Naive B cell (primary cell): ENCODE data around the gene HYDIN. TPM values are rescaled to one million over a fixed set of nuclear protein-coding genes. Genes with fewer than 3 reads are reported as not detected.
"Not testable (repeated sequence)": the region's sequence is repeated elsewhere in the genome, so short reads cannot be mapped to it uniquely, and the experiment has no call there.

ENCODE experiments used
- ATAC-seq, 2 donors: fragments of 150-1000 bp; cut with Tn5 transposase; 2 replicates each; pipeline ENCODE4 v1.10.0; 2021; ENCODE audit warnings: low read depth in 2 of 2, mild to moderate bottlenecking in 2 of 2, moderate library complexity in 2 of 2
- DNase-seq: peaks from one replicate; pipeline ENCODE4 v3.0.0; 2022
- H3K27ac Mint-ChIP-seq, 6 donors: one replicate each; pipeline ENCODE4 v1.8.0; 2020 to 2022; ENCODE audit warnings: mild to moderate bottlenecking in 6 of 6, mixed read lengths in 6 of 6, moderate library complexity in 5 of 6, inconsistent platforms in 2 of 6
- H3K27me3 Mint-ChIP-seq, 3 donors: one replicate each; pipeline ENCODE4 v1.8.0; 2021 to 2022; ENCODE audit warnings: mixed read lengths in 3 of 3, mild to moderate bottlenecking in 1 of 3
- H3K36me3 Mint-ChIP-seq, 2 donors: one replicate each; pipeline ENCODE4 v1.8.0; 2020 to 2022; ENCODE audit warnings: mixed read lengths in 2 of 2, inconsistent platforms in 1 of 2, mild to moderate bottlenecking in 1 of 2
- H3K4me1 Mint-ChIP-seq, 3 donors: one replicate each; pipeline ENCODE4 v1.8.0; 2020 to 2022; ENCODE audit warnings: mixed read lengths in 3 of 3, inconsistent platforms in 1 of 3, mild to moderate bottlenecking in 1 of 3, moderate library complexity in 1 of 3
- H3K4me3 Mint-ChIP-seq, 8 donors: one replicate each; pipeline ENCODE4 v1.8.0; 2020 to 2022; ENCODE audit warnings: mild to moderate bottlenecking in 8 of 8, mixed read lengths in 8 of 8, moderate library complexity in 8 of 8, inconsistent platforms in 2 of 8
- H3K9me3 Mint-ChIP-seq, 7 donors: one replicate each; pipeline ENCODE4 v1.8.0; 2020 to 2022; ENCODE audit warnings: mixed read lengths in 7 of 7, mild to moderate bottlenecking in 5 of 7, inconsistent platforms in 2 of 7, moderate library complexity in 1 of 7
- polyA plus RNA-seq, 6 donors: library from polyadenylated mRNA; unstranded; fragments of 300-500 nt; fragmentation: Illumina TruSeq; gene quantifications; one replicate each; pipeline ENCODE4 v1.2.3, GENCODE V29; 2021; ENCODE audit warnings: low read depth in 6 of 6

HYDIN gene
- polyA plus RNA-seq, 6 donors from 2014 or later, result 0.23 TPM; not detected in 5

GRCh38 chr16:70987019-70987715 lies 243.4 kb downstream of the HYDIN start:
- not testable (repeated sequence) for H3K4me3 Mint-ChIP-seq

GRCh38 chr16:70984675-70985074 lies 245.8 kb downstream of the HYDIN start:
- ATAC-seq, H3K4me3 Mint-ChIP-seq, H3K27ac Mint-ChIP-seq, DNase-seq, H3K4me1 Mint-ChIP-seq, H3K27me3 Mint-ChIP-seq, H3K9me3 Mint-ChIP-seq, H3K36me3 Mint-ChIP-seq: not testable (repeated sequence)

More at GRCh38 chr16:70987019-70987715, 243.4 kb downstream of the HYDIN start:
- DNase-seq, H3K4me1 Mint-ChIP-seq, H3K27me3 Mint-ChIP-seq, H3K9me3 Mint-ChIP-seq, H3K36me3 Mint-ChIP-seq, H3K27ac Mint-ChIP-seq: not testable (repeated sequence)
- peak; percentile 47 to 64 for ATAC-seq

- not testable (repeated sequence) for H3K27me3 Mint-ChIP-seq, H3K27ac Mint-ChIP-seq, H3K4me1 Mint-ChIP-seq, H3K4me3 Mint-ChIP-seq, ATAC-seq, H3K9me3 Mint-ChIP-seq, DNase-seq, H3K36me3 Mint-ChIP-seq
Observed at GRCh38 chr16:70968332-70968731, 262.2 kb downstream of the HYDIN start.

DNA sequence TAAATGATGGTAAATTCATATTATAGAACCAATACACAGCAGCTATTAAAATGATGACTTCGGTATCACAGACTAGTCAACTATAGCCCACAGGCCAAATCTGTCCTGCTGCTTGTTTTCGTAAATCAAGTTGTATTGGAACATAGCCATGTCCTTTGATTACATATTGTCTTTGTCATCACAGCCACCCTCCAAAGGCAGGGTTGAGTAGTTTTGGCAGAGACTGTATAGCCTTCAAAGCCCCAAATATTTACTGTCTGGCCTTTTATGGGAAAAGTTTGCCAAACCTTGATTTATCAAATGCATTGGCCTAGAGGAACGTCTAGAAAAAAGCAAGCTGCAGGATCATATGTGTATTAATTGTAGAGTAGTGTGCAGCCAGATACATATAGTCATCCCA lies 270.4 kb downstream of the HYDIN start:
- H3K4me3 Mint-ChIP-seq, ATAC-seq, H3K9me3 Mint-ChIP-seq, H3K36me3 Mint-ChIP-seq, H3K27ac Mint-ChIP-seq, H3K27me3 Mint-ChIP-seq, H3K4me1 Mint-ChIP-seq, DNase-seq: not testable (repeated sequence)

GRCh38 chr16:70954922-70955321 lies 275.6 kb downstream of the HYDIN start:
- H3K27ac Mint-ChIP-seq, H3K9me3 Mint-ChIP-seq, ATAC-seq, DNase-seq, H3K36me3 Mint-ChIP-seq, H3K4me3 Mint-ChIP-seq, H3K4me1 Mint-ChIP-seq: not testable (repeated sequence)
- peaks cover 0 to 12% (median 11%) of the 10 kb centered on the region in 3 donors for H3K27me3 Mint-ChIP-seq

DNA sequence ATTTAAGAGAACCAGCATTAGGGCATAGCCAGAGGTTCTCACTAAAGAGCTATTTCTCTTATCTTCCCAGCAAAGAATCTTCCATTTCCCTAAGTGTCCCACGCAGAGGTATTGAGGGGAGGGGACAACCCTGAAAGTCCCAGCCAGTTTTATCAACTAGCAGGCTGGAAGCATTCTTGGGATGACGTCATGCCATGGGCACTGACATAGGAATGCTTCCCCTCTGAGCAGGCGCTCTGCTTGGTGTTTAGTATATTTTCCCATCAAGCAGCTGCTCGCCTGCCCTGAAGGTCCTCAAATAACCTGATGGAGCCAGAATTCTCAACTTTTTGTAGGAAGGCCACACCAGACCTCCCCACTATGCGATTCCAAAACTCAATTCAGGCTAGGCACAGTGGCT lies 276.7 kb downstream of the HYDIN start:
- not testable (repeated sequence) for DNase-seq, H3K36me3 Mint-ChIP-seq, H3K27ac Mint-ChIP-seq, H3K4me3 Mint-ChIP-seq, H3K9me3 Mint-ChIP-seq, H3K4me1 Mint-ChIP-seq, ATAC-seq
- peaks cover 0 to 12% (median 11%) of the 10 kb centered on the region in 3 donors for H3K27me3 Mint-ChIP-seq

GRCh38 chr16:70943551-70943950 lies 287.0 kb downstream of the HYDIN start:
- not testable (repeated sequence) for H3K27me3 Mint-ChIP-seq, H3K36me3 Mint-ChIP-seq

DNA sequence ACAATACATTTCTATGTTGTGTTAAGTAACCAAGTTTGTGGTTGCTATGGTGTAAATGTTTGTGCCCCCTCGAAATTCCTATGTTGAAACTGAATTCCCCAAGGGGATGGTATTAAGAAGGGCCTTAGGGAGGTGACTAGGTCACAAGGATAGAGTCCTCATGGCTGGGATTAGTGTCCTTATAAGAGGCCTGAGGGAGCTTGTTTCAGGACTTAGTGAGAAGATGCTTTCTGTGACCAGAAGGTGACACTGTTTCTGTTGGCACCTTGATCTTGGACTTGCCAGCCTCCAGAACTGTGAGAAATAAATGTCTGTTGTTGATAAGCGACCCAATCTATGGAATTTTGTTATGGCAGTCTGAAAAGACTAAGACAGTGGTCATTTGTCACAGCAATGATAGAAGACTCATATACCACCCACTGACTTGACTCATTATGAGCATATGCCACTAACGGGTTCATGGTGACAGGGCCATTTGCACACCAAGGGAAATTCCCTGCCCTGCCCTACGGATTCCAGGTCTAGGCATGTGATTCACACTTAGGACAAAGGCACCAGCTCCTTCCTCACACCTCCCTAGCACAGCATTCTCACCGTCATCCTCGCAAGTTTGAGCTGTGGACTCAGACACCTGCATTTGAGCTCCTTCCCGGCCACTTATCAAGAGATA lies 290.7 kb downstream of the HYDIN start:
- not testable (repeated sequence) for H3K36me3 Mint-ChIP-seq, H3K27me3 Mint-ChIP-seq, DNase-seq, H3K4me3 Mint-ChIP-seq, H3K4me1 Mint-ChIP-seq, ATAC-seq, H3K27ac Mint-ChIP-seq, H3K9me3 Mint-ChIP-seq

More at GRCh38 chr16:70943551-70943950, 287.0 kb downstream of the HYDIN start:
- not testable (repeated sequence) for H3K4me3 Mint-ChIP-seq, H3K9me3 Mint-ChIP-seq, H3K4me1 Mint-ChIP-seq, DNase-seq, H3K27ac Mint-ChIP-seq, ATAC-seq

DNA sequence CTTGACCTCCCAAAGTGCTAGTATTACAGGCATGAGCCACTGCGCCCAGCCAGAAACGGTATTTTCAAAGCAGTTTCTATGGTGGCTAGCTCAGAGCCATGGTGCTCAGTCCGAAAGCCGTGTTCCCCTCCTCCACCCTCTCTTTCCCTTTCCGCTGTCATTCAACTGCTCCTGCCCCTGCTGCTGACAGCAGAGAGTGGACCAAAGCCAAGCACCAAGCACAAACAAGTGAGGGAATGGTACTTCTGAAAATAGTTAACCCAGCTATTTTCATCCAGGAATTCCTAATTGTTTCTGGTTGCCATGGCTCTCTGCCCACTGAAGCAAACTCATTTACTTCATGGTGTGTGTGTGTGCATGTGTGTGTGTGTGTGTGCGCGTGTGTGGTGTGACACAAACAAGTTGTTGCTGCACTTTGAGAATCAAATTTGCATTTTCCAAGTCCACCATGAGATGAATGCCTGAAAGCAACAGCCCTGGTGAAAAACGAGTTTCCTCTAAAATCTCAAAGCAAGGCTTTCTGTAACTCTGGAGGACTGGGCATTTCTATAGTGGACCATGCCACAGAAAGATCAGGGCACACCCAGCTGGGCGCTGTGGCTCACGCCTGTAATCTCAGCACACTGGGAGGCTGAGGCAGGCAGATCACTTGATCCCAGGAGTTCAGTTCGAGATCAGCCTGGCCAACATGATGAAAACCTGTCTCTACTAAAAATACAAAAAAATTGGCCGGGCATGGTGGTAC lies 293.6 kb downstream of the HYDIN start:
- DNase-seq, H3K4me3 Mint-ChIP-seq, H3K27me3 Mint-ChIP-seq, H3K4me1 Mint-ChIP-seq, H3K9me3 Mint-ChIP-seq, H3K36me3 Mint-ChIP-seq, H3K27ac Mint-ChIP-seq, ATAC-seq: not testable (repeated sequence)

GRCh38 chr16:70935325-70935724 lies 295.2 kb downstream of the HYDIN start:
- not testable (repeated sequence) for H3K9me3 Mint-ChIP-seq, H3K4me1 Mint-ChIP-seq, H3K4me3 Mint-ChIP-seq, DNase-seq, H3K27ac Mint-ChIP-seq, ATAC-seq, H3K36me3 Mint-ChIP-seq, H3K27me3 Mint-ChIP-seq

DNA sequence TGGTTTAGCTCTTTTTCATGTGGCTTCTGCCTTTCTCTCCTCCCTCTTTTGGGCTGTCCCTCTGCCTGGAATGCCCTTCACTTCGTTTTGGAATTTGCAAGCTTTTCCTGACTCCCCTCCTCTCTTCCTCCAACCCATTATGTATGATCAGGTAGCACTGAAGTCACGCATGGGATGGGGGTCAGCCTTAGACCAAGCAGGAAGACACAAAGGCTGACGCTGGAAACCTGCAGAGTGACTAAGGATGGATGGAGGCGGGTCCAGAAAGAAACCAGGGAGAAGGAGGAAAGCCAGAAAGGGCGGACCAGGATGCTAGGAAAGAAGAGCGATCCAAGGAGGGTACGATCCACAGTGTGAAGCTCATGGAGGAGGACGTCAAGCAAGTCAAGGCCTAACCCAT lies 296.8 kb downstream of the HYDIN start:
- H3K27ac Mint-ChIP-seq, H3K4me1 Mint-ChIP-seq, H3K9me3 Mint-ChIP-seq: not testable (repeated sequence)

GRCh38 chr16:70930757-70931156 lies 299.8 kb downstream of the HYDIN start:
- H3K27me3 Mint-ChIP-seq, H3K4me3 Mint-ChIP-seq, H3K4me1 Mint-ChIP-seq, DNase-seq, H3K36me3 Mint-ChIP-seq, ATAC-seq, H3K27ac Mint-ChIP-seq, H3K9me3 Mint-ChIP-seq: not testable (repeated sequence)

More for the DNA sequence above, 296.8 kb downstream of the HYDIN start:
- not testable (repeated sequence) for H3K4me3 Mint-ChIP-seq, DNase-seq, ATAC-seq, H3K36me3 Mint-ChIP-seq, H3K27me3 Mint-ChIP-seq

DNA sequence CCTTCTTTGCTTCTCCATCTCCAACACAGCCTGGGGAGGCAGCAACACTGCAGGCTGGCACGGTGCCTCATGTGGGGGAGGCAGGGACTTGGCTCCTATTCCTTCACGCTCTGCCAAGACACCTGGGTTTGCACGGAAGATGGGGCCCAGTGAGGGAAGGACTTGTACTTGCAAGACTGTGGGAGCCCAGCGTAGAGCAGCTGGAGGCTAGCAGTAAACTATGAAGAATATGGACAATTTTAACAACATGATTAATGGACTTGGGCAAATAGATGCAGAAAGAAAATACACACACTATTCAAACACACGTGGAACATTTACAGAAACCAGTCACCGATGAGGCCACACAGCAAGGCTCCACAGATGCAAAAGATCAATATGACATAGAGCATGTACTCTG lies 308.4 kb downstream of the HYDIN start:
- not testable (repeated sequence) for H3K36me3 Mint-ChIP-seq, H3K27me3 Mint-ChIP-seq, H3K4me3 Mint-ChIP-seq, H3K9me3 Mint-ChIP-seq, DNase-seq, H3K4me1 Mint-ChIP-seq, H3K27ac Mint-ChIP-seq, ATAC-seq

DNA sequence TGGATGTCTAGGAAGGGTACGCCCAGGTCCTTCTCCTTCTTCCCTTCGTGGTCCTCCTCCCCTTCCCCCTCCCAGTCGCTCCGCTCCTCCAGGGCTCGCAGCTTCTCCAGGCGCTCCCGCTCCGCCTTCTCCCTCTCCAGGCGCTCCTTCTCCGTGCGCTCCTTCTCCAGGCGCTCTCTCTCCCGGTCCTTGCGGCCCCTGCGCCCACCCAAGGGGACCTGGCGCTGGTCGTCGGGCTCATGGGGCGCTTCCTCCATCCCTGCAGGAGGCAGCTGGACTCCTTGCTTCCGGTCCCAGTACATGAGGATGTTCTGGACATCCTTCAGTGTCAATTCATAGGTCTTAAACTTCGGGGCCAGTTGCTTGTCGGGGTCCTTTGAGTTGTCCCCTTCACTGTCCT lies 309.9 kb downstream of the HYDIN start:
- not testable (repeated sequence) for H3K9me3 Mint-ChIP-seq, ATAC-seq, H3K27ac Mint-ChIP-seq, H3K4me1 Mint-ChIP-seq, H3K36me3 Mint-ChIP-seq, DNase-seq, H3K27me3 Mint-ChIP-seq
- peak overlapping the region in 1 of 8 donors; percentile 56 for H3K4me3 Mint-ChIP-seq
